ENCODE results near the gene CCL27.
"Not testable (repeated sequence)": the region's sequence is repeated elsewhere in the genome, so short reads cannot be mapped to it uniquely, and the experiment has no call there.

The CCL27 gene

GRCh38 chr9:34651876-34652601 lies 10.4 kb downstream of the CCL27 start, which contains the start of gene IL11RA:
Gene IL11RA, plus strand, starts transcription at chr9:34652185. Its CDS starts 3,033 bp downstream, at chr9:34655218.
- Mint-ChIP-seq H3K4me1 (peaks cover 36% of the 10 kb centered on the region), H3K4me3 (no peak within 1 kb of the TSS), H3K27me3 (no peaks in the 10 kb centered on the region), H3K9me3 (no peaks in the 10 kb centered on the region), H3K36me3 (peaks cover 36% of the 10 kb centered on the region), H3K27ac (no peak within 1 kb of the TSS)
- DNase-seq: peak; percentile 47
- CTCF ChIA-PET: interaction anchor here (1.0 kb wide), 1 partner anchor 11 kb away, joined by 3 read pairs; the partner anchor contains the start of gene CCL27

- Mint-ChIP-seq H3K4me1 (peaks cover 40% of the 10 kb centered on the region), H3K36me3 (peaks cover 37% of the 10 kb centered on the region), H3K4me3 (no peak overlapping the region), H3K9me3 (no peaks in the 10 kb centered on the region), H3K27ac (no peak overlapping the region), H3K27me3 (no peaks in the 10 kb centered on the region)
- no peak for DNase-seq
- CTCF ChIA-PET: interaction anchor here (1.1 kb wide), 1 partner anchor 12 kb away, joined by 4 read pairs; no protein-coding TSS in a partner anchor
Observed at GRCh38 chr9:34651321-34651720, 11.1 kb downstream of the CCL27 start.

GRCh38 chr9:34650816-34651215 lies 11.6 kb downstream of the CCL27 start:
- peaks cover 37% of the 10 kb centered on the region for H3K36me3 Mint-ChIP-seq
- no peak overlapping the region for H3K27ac Mint-ChIP-seq
- no peak overlapping the region for H3K4me3 Mint-ChIP-seq
- no peak for DNase-seq
- no peaks in the 10 kb centered on the region for H3K27me3 Mint-ChIP-seq
- CTCF ChIA-PET: interaction anchor here (1.1 kb wide), 1 partner anchor 13 kb away, joined by 4 read pairs; no protein-coding TSS in a partner anchor
- no peaks in the 10 kb centered on the region for H3K9me3 Mint-ChIP-seq
- H3K4me1 Mint-ChIP-seq: peaks cover 45% of the 10 kb centered on the region

- CTCF ChIA-PET: interaction anchor here (0.8 to 3.4 kb wide), 2 partner anchors 14 kb away, joined by 3 to 36 read pairs; partner anchors contain the start of gene CCL27
- peak overlapping the region; percentile 97 for H3K4me3 Mint-ChIP-seq
- peaks cover 37% of the 10 kb centered on the region for H3K36me3 Mint-ChIP-seq
- no peak for DNase-seq
- H3K9me3 Mint-ChIP-seq: no peaks in the 10 kb centered on the region
- no peaks in the 10 kb centered on the region for H3K27me3 Mint-ChIP-seq
- H3K27ac Mint-ChIP-seq: no peak overlapping the region
- H3K4me1 Mint-ChIP-seq: peaks cover 46% of the 10 kb centered on the region
Observed at GRCh38 chr9:34648673-34649072, 13.8 kb downstream of the CCL27 start.

- Mint-ChIP-seq H3K4me3 (peak overlapping the region; percentile 97), H3K36me3 (peaks cover 37% of the 10 kb centered on the region), H3K9me3 (no peaks in the 10 kb centered on the region), H3K27ac (peak overlapping the region; percentile 91), H3K4me1 (peaks cover 41% of the 10 kb centered on the region), H3K27me3 (no peaks in the 10 kb centered on the region)
- CTCF ChIA-PET: interaction anchor here (1.0 to 4.5 kb wide), 5 partner anchors 9 to 15 kb away, joined by 3 to 36 read pairs (median 33); partner anchors contain the start of genes CCL27 and SIGMAR1
- DNase-seq: peak; percentile 42
Observed at GRCh38 chr9:34647651-34648050, 14.8 kb downstream of the CCL27 start.

GRCh38 chr9:34647084-34647403 lies 15.4 kb downstream of the CCL27 start:
- Mint-ChIP-seq H3K9me3 (no peaks in the 10 kb centered on the region), H3K27ac (peak overlapping the region; percentile 91), H3K4me3 (peak overlapping the region; percentile 97), H3K27me3 (no peaks in the 10 kb centered on the region), H3K36me3 (peaks cover 34% of the 10 kb centered on the region), H3K4me1 (peaks cover 36% of the 10 kb centered on the region)
- no peak for DNase-seq
- CTCF ChIA-PET: interaction anchor here (0.6 to 4.5 kb wide), 9 partner anchors 9 to 1300 kb away, joined by 3 to 36 read pairs (median 7); partner anchors contain the start of genes CCL27, DCTN3 and SIGMAR1

- H3K4me1 Mint-ChIP-seq: peaks cover 34% of the 10 kb centered on the region
- H3K27ac Mint-ChIP-seq: peak within 1 kb of the TSS; percentile 91
- peak within 1 kb of the TSS; percentile 97 for H3K4me3 Mint-ChIP-seq
- H3K27me3 Mint-ChIP-seq: no peaks in the 10 kb centered on the region
- H3K36me3 Mint-ChIP-seq: peaks cover 34% of the 10 kb centered on the region
- H3K9me3 Mint-ChIP-seq: no peaks in the 10 kb centered on the region
- CTCF ChIA-PET: interaction anchor here (0.6 to 4.5 kb wide), 11 partner anchors 8 to 1301 kb away, joined by 3 to 36 read pairs (median 5); partner anchors contain the start of genes CCL27, DCTN3 and SIGMAR1
- peak; percentile 99 for DNase-seq
Observed at GRCh38 chr9:34646211-34647083, 16.0 kb downstream of the CCL27 start, which contains the start of gene GALT. Gene GALT, plus strand, starts transcription at chr9:34646675. Its CDS starts 30 bp downstream, at chr9:34646705.

- Mint-ChIP-seq H3K4me3 (no peak overlapping the region), H3K4me1 (peaks cover 33% of the 10 kb centered on the region), H3K27ac (no peak overlapping the region), H3K36me3 (peaks cover 29% of the 10 kb centered on the region), H3K9me3 (no peaks in the 10 kb centered on the region), H3K27me3 (no peaks in the 10 kb centered on the region)
- CTCF ChIA-PET: interaction anchor here (0.9 to 4.5 kb wide), 3 partner anchors 10 to 20 kb away, joined by 3 to 33 read pairs (median 4); no protein-coding TSS in a partner anchor
- DNase-seq: no peak
Observed at GRCh38 chr9:34644766-34645314, 17.6 kb downstream of the CCL27 start.

GRCh38 chr9:34642679-34643078 lies 19.8 kb downstream of the CCL27 start:
- Mint-ChIP-seq H3K4me3 (no peak overlapping the region), H3K27ac (peak overlapping the region; percentile 21), H3K27me3 (no peaks in the 10 kb centered on the region), H3K4me1 (peaks cover 29% of the 10 kb centered on the region), H3K9me3 (no peaks in the 10 kb centered on the region), H3K36me3 (peaks cover 8% of the 10 kb centered on the region)
- CTCF ChIA-PET: interaction anchor here (1.4 kb wide), 1 partner anchor 9 kb away, joined by 9 read pairs; no protein-coding TSS in a partner anchor
- no peak for DNase-seq

GRCh38 chr9:34639322-34639721 lies 23.1 kb downstream of the CCL27 start:
- H3K4me1 Mint-ChIP-seq: peaks cover 36% of the 10 kb centered on the region
- not testable (repeated sequence) for H3K27ac Mint-ChIP-seq, H3K27me3 Mint-ChIP-seq, H3K9me3 Mint-ChIP-seq, DNase-seq, H3K4me3 Mint-ChIP-seq
- H3K36me3 Mint-ChIP-seq: peaks cover 12% of the 10 kb centered on the region
- CTCF ChIA-PET: interaction anchor here (3.4 kb wide), 1 partner anchor 8 kb away, joined by 36 read pairs; the partner anchor contains the start of gene GALT

GRCh38 chr9:34638138-34638445 lies 24.4 kb downstream of the CCL27 start:
- Mint-ChIP-seq H3K4me3 (peak overlapping the region; percentile 88), H3K9me3 (no peaks in the 10 kb centered on the region), H3K27ac (peak overlapping the region; percentile 89), H3K4me1 (peaks cover 42% of the 10 kb centered on the region), H3K27me3 (no peaks in the 10 kb centered on the region), H3K36me3 (peaks cover 12% of the 10 kb centered on the region)
- CTCF ChIA-PET: interaction anchor here (0.9 to 9.9 kb wide), 10 partner anchors 9 to 347 kb away, joined by 3 to 130 read pairs (median 4); partner anchors contain the start of genes DCTN3, GALT and RPP25L
- DNase-seq: no peak

- peak within 1 kb of the TSS; percentile 89 for H3K27ac Mint-ChIP-seq
- DNase-seq: peak; percentile 95
- CTCF ChIA-PET: interaction anchor here (0.9 to 9.9 kb wide), 11 partner anchors 9 to 348 kb away, joined by 3 to 130 read pairs (median 4); partner anchors contain the start of genes DCTN3, GALT and RPP25L
- no peaks in the 10 kb centered on the region for H3K9me3 Mint-ChIP-seq
- H3K36me3 Mint-ChIP-seq: peaks cover 12% of the 10 kb centered on the region
- H3K4me3 Mint-ChIP-seq: peak within 1 kb of the TSS; percentile 88
- H3K4me1 Mint-ChIP-seq: peaks cover 42% of the 10 kb centered on the region
- H3K27me3 Mint-ChIP-seq: no peaks in the 10 kb centered on the region
Observed at GRCh38 chr9:34637356-34638137, 24.9 kb downstream of the CCL27 start, which contains the start of gene SIGMAR1. Gene SIGMAR1, minus strand, starts transcription at chr9:34637787. Its CDS starts 90 bp downstream, at chr9:34637697.

All from activated naive CD4-positive, alpha-beta T cell treated with anti-CD3 and anti-CD28 coated beads, Interleukin-2, amount 10 ng/mL, durations not matched to agents 7 days and 5 days (primary cell).